Sigmoid colon (tissue), 7 donors: ENCODE results near the gene MINDY2. TPM values are rescaled to one million over a fixed set of nuclear protein-coding genes. Genes with fewer than 3 reads are reported as not detected.
"Not testable (repeated sequence)": the region's sequence is repeated elsewhere in the genome, so short reads cannot be mapped to it uniquely, and the experiment has no call there.

Source experiments
- DNase-seq: peaks from one replicate; pipeline ENCODE4 v3.0.0-alpha.2; 2019
- H3K27ac ChIP-seq, 4 donors: fragments of 200-600 bp; sonication (generic); one replicate each; pipeline ENCODE4 v1.5.1; 2016 to 2019; ENCODE audit warnings: mild to moderate bottlenecking in 1 of 4
- H3K27me3 ChIP-seq, 3 donors: fragments of 200-600 bp; sonication (generic); one replicate each; pipeline ENCODE4 v1.5.1; 2019; ENCODE audit warnings: mild to moderate bottlenecking in 1 of 3
- H3K36me3 ChIP-seq, 4 donors: fragments of 200-600 bp; sonication (generic); one replicate each; pipeline ENCODE4 v1.5.1; 2016 to 2019
- H3K4me1 ChIP-seq, 4 donors: fragments of 200-600 bp; sonication (generic); one replicate each; pipeline ENCODE4 v1.5.1; 2017 to 2019
- H3K4me3 ChIP-seq, 4 donors: fragments of 200-600 bp; sonication (generic); one replicate each; pipeline ENCODE4 v1.5.1; 2017 to 2019; ENCODE audit warnings: mild to moderate bottlenecking in 2 of 4, moderate library complexity in 1 of 4
- H3K9me3 ChIP-seq, 4 donors: fragments of 200-600 bp in 3 of 4; sonication (generic) in 3 of 4; one replicate each; pipeline versions ENCODE4 v1.5.1 to v1.6.1; 2013 to 2019
- CTCF ChIP-seq, 4 experiments: fragments of 450-650 bp in 3 of 4; fragments of 200-600 bp in 1 of 4; IDR thresholded peaks; one replicate each; pipeline ENCODE4 v1.5.1; 2016 to 2019; ENCODE audit warnings: antibody characterized with exemption in 4 of 4, mild to moderate bottlenecking in 3 of 4, moderate library complexity in 2 of 4
- EP300 ChIP-seq, 4 donors: sonication (generic); formaldehyde crosslinking; IDR thresholded peaks; one replicate each; pipeline ENCODE4 v1.6.1; 2017; ENCODE audit warnings: antibody characterized with exemption in 4 of 4
- POLR2A ChIP-seq, 2 donors: fragments of 450-650 bp; IDR thresholded peaks; one replicate each; pipeline ENCODE4 v1.6.1; 2016; ENCODE audit warnings: antibody characterized with exemption in 2 of 2, mild to moderate bottlenecking in 2 of 2, moderate library complexity in 2 of 2
- POLR2AphosphoS5 ChIP-seq, 4 donors: sonication (generic); formaldehyde crosslinking; IDR thresholded peaks; one replicate each; pipeline ENCODE4 v1.6.1; 2017; ENCODE audit warnings: antibody characterized with exemption in 4 of 4
- WGBS, 2 donors: extraction: QIAGEN DNeasy Blood & Tissue Kit; methylation state at CpG; one replicate each; pipeline ENCODE4 v1.1.7; 2013; 5-methylcytosine and 5-hydroxymethylcytosine counted together
- intact Hi-C: fragments of 100-400 bp; cut with DNase I; formaldehyde crosslinking; loops from one replicate; pipeline ENCODE4 v1.15.1; 2023
- polyA plus RNA-seq, 3 donors: library from polyadenylated mRNA; stranded (reverse); fragments of 200-250 nt; gene quantifications; one replicate each; pipeline ENCODE4 v1.2.3, GENCODE V29; 2013
- total RNA-seq, 4 donors: library from RNA; depleted of rRNA; stranded (reverse); fragments of >200 nt; gene quantifications; one replicate each; pipeline ENCODE4 v1.1.0, GENCODE V29; 2016
- donor health status: healthy with polysubstance abuse.
- donor health status: Bipolar disorder and iron deficiency.
- donor health status: healthy.

The MINDY2 gene
- total and polyA plus RNA-seq, 7 donors = 1.6 to 28.5 (median 18.0) TPM

DNA sequence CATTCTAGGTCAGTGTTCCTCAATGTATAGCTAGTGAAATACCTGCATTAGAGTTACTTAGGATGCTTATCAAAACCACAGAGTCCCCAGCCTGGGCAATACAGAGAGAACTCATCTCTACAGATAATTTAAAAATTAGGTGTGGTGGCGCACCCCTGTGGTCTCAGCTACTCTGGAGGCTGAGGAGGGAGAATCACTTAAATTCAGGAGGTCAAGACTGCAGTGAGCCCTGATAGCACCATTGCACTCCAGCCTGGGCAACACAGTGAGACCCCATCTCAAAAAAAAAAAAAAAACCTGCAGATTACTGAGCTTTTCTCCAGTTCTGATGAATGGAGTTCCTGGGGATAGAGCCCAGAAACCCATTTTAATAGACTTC, 10.1 kb upstream of the MINDY2 start:
- Histone ChIP-seq H3K27me3 (no peaks in the 10 kb centered on the region), H3K4me1 (no peaks in the 10 kb centered on the region), H3K4me3 (no peak overlapping the region), H3K36me3 (no peaks in the 10 kb centered on the region), H3K9me3 (peaks cover 0 to 3% (median 0%) of the 10 kb centered on the region in 4 donors), H3K27ac (no peak overlapping the region)
- TF ChIP-seq POLR2A (IDR thresholded peaks at IDR 0.05) = no peak
- no peak for TF ChIP-seq EP300 (IDR thresholded peaks at IDR 0.05)
- TF ChIP-seq POLR2AphosphoS5 (IDR thresholded peaks at IDR 0.05) = no peak
- no peak for TF ChIP-seq CTCF (IDR thresholded peaks at IDR 0.05)
- intact Hi-C loops = no loop called here
- DNase-seq = no peak
- WGBS, 2 donors = 94 to 97% methylated on average over 1 of the region's 1 CpG

GRCh38 chr15:58762285-58762684, 8.8 kb upstream of the MINDY2 start:
- Histone ChIP-seq H3K27ac (no peak overlapping the region), H3K36me3 (no peaks in the 10 kb centered on the region), H3K9me3 (peaks cover 0 to 3% (median 0%) of the 10 kb centered on the region in 4 donors), H3K4me1 (no peaks in the 10 kb centered on the region), H3K4me3 (no peak overlapping the region), H3K27me3 (no peaks in the 10 kb centered on the region)
- intact Hi-C loops = no loop called here
- DNase-seq = no peak
- TF ChIP-seq EP300 (IDR thresholded peaks at IDR 0.05) (no peak), POLR2A (IDR thresholded peaks at IDR 0.05) (no peak), CTCF (IDR thresholded peaks at IDR 0.05) (no peak), POLR2AphosphoS5 (IDR thresholded peaks at IDR 0.05) (no peak)

GRCh38 chr15:58762731-58763130, 8.4 kb upstream of the MINDY2 start:
- no peak overlapping the region for H3K4me3 ChIP-seq
- H3K36me3 ChIP-seq = no peaks in the 10 kb centered on the region
- WGBS, 2 donors = 93 to 96% methylated on average over 1 of the region's 1 CpG
- TF ChIP-seq POLR2A (IDR thresholded peaks at IDR 0.05) (no peak), POLR2AphosphoS5 (IDR thresholded peaks at IDR 0.05) (no peak), CTCF (IDR thresholded peaks at IDR 0.05) (no peak), EP300 (IDR thresholded peaks at IDR 0.05) (no peak)
- peaks cover 0 to 3% (median 0%) of the 10 kb centered on the region in 4 donors for H3K9me3 ChIP-seq
- intact Hi-C loops = no loop called here
- DNase-seq = no peak
- H3K27me3 ChIP-seq = no peaks in the 10 kb centered on the region
- no peak overlapping the region for H3K27ac ChIP-seq
- H3K4me1 ChIP-seq = no peaks in the 10 kb centered on the region

DNA sequence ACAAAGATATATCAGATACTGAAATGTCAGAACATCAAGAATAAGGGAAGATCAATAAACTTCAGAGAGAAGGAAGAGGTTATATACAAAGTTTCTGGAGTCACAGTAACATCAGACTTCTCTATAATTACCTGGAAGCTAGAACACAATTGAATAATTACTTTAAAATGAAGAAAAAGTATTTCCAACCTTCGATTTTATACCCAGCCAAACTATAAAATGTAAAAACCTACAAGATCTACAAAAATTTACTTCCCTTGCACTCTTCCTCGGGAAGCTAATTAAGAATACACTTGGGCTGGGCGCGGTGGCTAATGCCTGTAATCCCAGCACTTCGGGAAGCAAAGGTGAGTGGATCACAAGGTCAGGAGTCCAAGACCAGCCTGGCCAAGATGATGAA, 6.6 kb upstream of the MINDY2 start:
- WGBS, 2 donors = 95 to 96% methylated on average over 5 of the region's 5 CpGs
- no peaks in the 10 kb centered on the region for H3K27me3 ChIP-seq
- H3K9me3 ChIP-seq = peaks cover 0 to 3% (median 0%) of the 10 kb centered on the region in 4 donors
- no peaks in the 10 kb centered on the region for H3K4me1 ChIP-seq
- no peak for DNase-seq
- no peaks in the 10 kb centered on the region for H3K36me3 ChIP-seq
- no peak overlapping the region for H3K27ac ChIP-seq
- TF ChIP-seq POLR2AphosphoS5 (IDR thresholded peaks at IDR 0.05) (no peak), CTCF (IDR thresholded peaks at IDR 0.05) (no peak), EP300 (IDR thresholded peaks at IDR 0.05) (no peak), POLR2A (IDR thresholded peaks at IDR 0.05) (no peak)
- H3K4me3 ChIP-seq = no peak overlapping the region
- intact Hi-C loops = no loop called here

- intact Hi-C loops = no loop called here
- WGBS, 2 donors = 84 to 92% methylated on average over 5 of the region's 5 CpGs
- Histone ChIP-seq H3K27me3 (no peaks in the 10 kb centered on the region), H3K9me3 (peaks cover 0 to 3% (median 0%) of the 10 kb centered on the region in 4 donors), H3K4me3 (no peak overlapping the region), H3K4me1 (peaks cover 0 to 8% (median 4%) of the 10 kb centered on the region in 4 donors), H3K36me3 (no peaks in the 10 kb centered on the region), H3K27ac (no peak overlapping the region)
- TF ChIP-seq EP300 (IDR thresholded peaks at IDR 0.05) (no peak), POLR2A (IDR thresholded peaks at IDR 0.05) (no peak), POLR2AphosphoS5 (IDR thresholded peaks at IDR 0.05) (no peak), CTCF (IDR thresholded peaks at IDR 0.05) (no peak)
- DNase-seq = no peak
Measured at GRCh38 chr15:58766290-58766689, 4.8 kb upstream of the MINDY2 start.

DNA sequence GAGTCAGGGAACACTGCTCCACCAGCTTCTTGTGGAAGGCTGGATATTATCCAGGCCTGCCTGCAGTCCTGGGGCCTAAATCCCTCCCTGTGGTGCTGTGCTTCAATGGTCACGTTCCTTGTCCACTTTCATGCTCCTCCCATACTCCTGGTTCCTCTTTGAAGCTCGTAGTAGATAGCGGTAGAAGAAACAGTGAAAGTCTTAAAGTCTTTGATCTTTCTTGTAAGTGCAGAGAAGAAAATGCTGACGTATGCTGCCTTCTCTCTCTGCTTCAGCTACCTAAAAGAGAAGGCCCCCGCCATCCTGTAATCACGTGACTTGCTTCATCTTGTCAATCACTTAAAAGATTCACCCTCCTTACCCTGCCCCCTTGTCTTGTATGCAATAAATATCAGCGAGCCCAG, 2.5 kb upstream of the MINDY2 start:
- H3K4me3 ChIP-seq, H3K27me3 ChIP-seq, H3K27ac ChIP-seq, H3K9me3 ChIP-seq, DNase-seq, H3K36me3 ChIP-seq, intact Hi-C loops: not testable (repeated sequence)
- 82 to 93% methylated on average over 7 of the region's 7 CpGs for WGBS, 2 donors
- H3K4me1 ChIP-seq = peaks cover 0 to 25% (median 15%) of the 10 kb centered on the region in 4 donors
